Effector CD4-positive, alpha-beta T cell (primary cell): Measurements from ENCODE around the gene PTCH2.
"Not testable (repeated sequence)": the region's sequence is repeated elsewhere in the genome, so short reads cannot be mapped to it uniquely, and the experiment has no call there.

Experiments
- DNase-seq: peaks from one replicate; pipeline ENCODE4 v3.0.0-alpha.2; 2020

The PTCH2 gene

GRCh38 chr1:44802306-44803061 is 40.6 kb downstream of the PTCH2 start:
- no peak for DNase-seq

GRCh38 chr1:44801491-44802305 is 41.4 kb downstream of the PTCH2 start:
- peak; percentile 33 for DNase-seq

GRCh38 chr1:44799770-44800584 is 43.1 kb downstream of the PTCH2 start, which contains the start of gene PLK3:
Gene PLK3 (plus strand): TSS chr1:44800377. CDS start chr1:44800464, 87 bp downstream.
- DNase-seq = peak; percentile 97

GRCh38 chr1:44798481-44799365 is 44.3 kb downstream of the PTCH2 start:
- no peak for DNase-seq

GRCh38 chr1:44797886-44798285 is 45.2 kb downstream of the PTCH2 start:
- not testable (repeated sequence) for DNase-seq

- no peak for DNase-seq
Measured at GRCh38 chr1:44792736-44793502, 50.1 kb downstream of the PTCH2 start.

- DNase-seq = no peak
Measured at GRCh38 chr1:44790968-44791801, 51.9 kb downstream of the PTCH2 start.

- DNase-seq = no peak
Measured at GRCh38 chr1:44788120-44788860, 54.8 kb downstream of the PTCH2 start, which contains the start of gene BEST4. Gene BEST4 (minus strand): TSS chr1:44788170. CDS start chr1:44787705, 465 bp downstream.

- DNase-seq = no peak
Measured at GRCh38 chr1:44787506-44787905, 55.5 kb downstream of the PTCH2 start.

- no peak for DNase-seq
Measured at GRCh38 chr1:44786841-44787426, 56.1 kb downstream of the PTCH2 start.

GRCh38 chr1:44786138-44786840 is 56.8 kb downstream of the PTCH2 start:
- DNase-seq = peak; percentile 71

GRCh38 chr1:44785501-44786137 is 57.4 kb downstream of the PTCH2 start:
- DNase-seq = no peak

- DNase-seq = no peak
Measured at GRCh38 chr1:44785029-44785380, 58.0 kb downstream of the PTCH2 start.

- no peak for DNase-seq
Measured at GRCh38 chr1:44784094-44785028, 58.7 kb downstream of the PTCH2 start.

- DNase-seq = no peak
Measured at GRCh38 chr1:44783697-44784093, 59.4 kb downstream of the PTCH2 start.

GRCh38 chr1:44780583-44781121 is 62.4 kb downstream of the PTCH2 start:
- DNase-seq = no peak
